K562 (cell line): ENCODE results near the gene TMEM239. TPM values are rescaled to one million over a fixed set of nuclear protein-coding genes. Genes with fewer than 3 reads are reported as not detected.

ENCODE experiments used
- BRD9 ChIP-seq: fragments of 450-650 bp; IDR thresholded peaks from 2 replicates; pipeline ENCODE4 v1.6.1; 2018; ENCODE audit warnings: low read depth; ENCODE audit not compliant: partially characterized antibody
- CBX3 ChIP-seq, 2 experiments: IDR thresholded peaks; 1 replicate in 1 of 2; 2 replicates in 1 of 2; pipeline ENCODE4 v1.6.1; 2012; ENCODE audit warnings: inconsistent platforms in 2 of 2, low read length in 2 of 2, borderline replicate concordance in 1 of 2, control low read depth in 1 of 2
- CEBPG ChIP-seq, 3 experiments: fragments of 200-800 bp in 1 of 3; sonication (Bioruptor generic) in 1 of 3; sonication (generic) in 1 of 3; formaldehyde crosslinking in 1 of 3; IDR thresholded peaks in 2 of 3; conservative IDR thresholded peaks in 1 of 3; 2 replicates each; pipeline versions ENCODE4 v1.6.1 to v1.8.0; 2016 to 2022; ENCODE audit warnings: missing compliant biosample characterization in 2 of 3, missing genetic modification characterization in 2 of 3, mild to moderate bottlenecking in 1 of 3, missing genetic modification reagents in 1 of 3
- E4F1 ChIP-seq: fragments of 250-450 bp; sonication (Bioruptor Pico); IDR thresholded peaks from 2 replicates; pipeline ENCODE4 v1.5.0; 2021; ENCODE audit warnings: mild to moderate bottlenecking, borderline replicate concordance
- GABPB2 ChIP-seq: fragments of 250-450 bp; sonication (Bioruptor Pico); conservative IDR thresholded peaks from 2 replicates; pipeline ENCODE4 v1.5.1; 2021; ENCODE audit warnings: mild to moderate bottlenecking
- GTF3C2 ChIP-seq: IDR thresholded peaks from 3 replicates; pipeline ENCODE4 v1.6.1; 2011; ENCODE audit warnings: borderline replicate concordance, mild to moderate bottlenecking, moderate library complexity; ENCODE audit not compliant: insufficient read length; ENCODE audit errors: extremely low read depth
- MBD1 ChIP-seq: fragments of 250-450 bp; sonication (Bioruptor Pico); IDR thresholded peaks from 2 replicates; pipeline ENCODE4 v1.8.0; 2022; ENCODE audit warnings: inconsistent platforms
- SIX5 ChIP-seq, 2 experiments: IDR thresholded peaks; 2 replicates each; pipeline ENCODE4 v1.6.1; 2011; ENCODE audit warnings: low read length in 2 of 2, borderline replicate concordance in 1 of 2, low read depth in 1 of 2, mild to moderate bottlenecking in 1 of 2, moderate library complexity in 1 of 2; ENCODE audit not compliant: insufficient read depth in 1 of 2
- polyA plus RNA-seq, 8 experiments: library from polyadenylated mRNA; depleted of rRNA in 4 of 8; stranded (reverse) in 5 of 8; unstranded in 3 of 8; fragments of >200 nt; fragmentation: Nextera tagmentation in 2 of 8; fragmentation: Illumina TruSeq in 1 of 8; extraction: Ambion mirVana in 2 of 8; extraction: Trizol in 1 of 8; gene quantifications; 2 replicates each; pipeline versions ENCODE4 v1.2.1 to v1.2.3, GENCODE V29; 2011 to 2014; ENCODE audit warnings: inconsistent platforms in 1 of 8, missing spikeins in 1 of 8
- total RNA-seq, 7 experiments: library from RNA; depleted of rRNA in 6 of 7; stranded (reverse); fragments of >200 nt in 6 of 7; fragmentation: Illumina TruSeq in 2 of 7; extraction: Trizol in 2 of 7; gene quantifications; 2 replicates each; pipeline versions ENCODE4 v1.2.1 to v1.2.3, GENCODE V29; 2011 to 2021; ENCODE audit warnings: low replicate concordance in 1 of 7

TMEM239 gene
- total and polyA plus RNA-seq, 9 of the 15 experiments (the other 6 are each of a cell fraction or from before 2014, with no cell fraction given): not detected

GRCh38 chr20:2840138-2840966 lies 24.2 kb downstream of the TMEM239 start, which contains the start of the genes PCED1A and VPS16 (continued):
- TF ChIP-seq SIX5 (IDR thresholded peaks at IDR 0.05; ENCODE audit: borderline replicate concordance in 1 of 2, insufficient read depth in 1 of 2, low read depth in 1 of 2, low read length in 2 of 2) (peak; percentile 64 to 75; a peak in 3 of 4 replicates), E4F1 (CRISPR knock-in tag) (no peak), GTF3C2 (no peak), MBD1 (peak; percentile 95), GABPB2 (CRISPR knock-in tag) (no peak), CBX3 (IDR thresholded peaks at IDR 0.05; ENCODE audit: borderline replicate concordance in 1 of 2, low read length in 2 of 2) (peak in 1 of 2 experiments; percentile 44; a peak in 1 of 3 replicates), CEBPG (CRISPR knock-in tag; IDR thresholded peaks at IDR 0.05) (no peak), CEBPG (tag; conservative IDR thresholded peaks at IDR 0.05 in 1 of 2, IDR thresholded peaks at IDR 0.05 in 1 of 2) (no peak), BRD9 (no peak)
